Measurements from ENCODE around the gene STXBP5.

The STXBP5 gene

DNA sequence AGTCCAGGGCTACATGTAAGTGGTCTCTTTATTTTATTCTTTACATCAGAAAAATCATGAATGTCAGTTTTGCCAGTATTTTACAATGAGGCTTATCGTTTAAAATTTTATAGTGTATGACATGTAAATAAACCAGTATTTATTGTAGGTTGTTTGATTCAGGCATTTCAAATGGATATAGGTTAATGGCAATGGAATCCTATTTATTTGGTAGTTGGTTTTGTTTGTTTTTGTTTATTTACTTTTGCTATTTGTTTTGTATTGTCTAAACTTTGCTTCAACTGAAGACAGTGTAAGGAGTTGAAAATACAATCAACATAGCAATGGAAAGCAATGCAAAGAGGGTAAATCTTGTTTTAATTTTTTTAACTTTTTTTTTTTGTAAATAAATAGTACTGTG, 185.2 kb downstream of the STXBP5 start:
- no peak overlapping the region for H3K4me3 ChIP-seq (ENCODE audit: low read depth, low read length)
- TF ChIP-seq ZBTB17 (tag by site-specific recombination; IDR thresholded peaks at IDR 0.05) = no peak
- TF ChIP-seq, protein P1, sequence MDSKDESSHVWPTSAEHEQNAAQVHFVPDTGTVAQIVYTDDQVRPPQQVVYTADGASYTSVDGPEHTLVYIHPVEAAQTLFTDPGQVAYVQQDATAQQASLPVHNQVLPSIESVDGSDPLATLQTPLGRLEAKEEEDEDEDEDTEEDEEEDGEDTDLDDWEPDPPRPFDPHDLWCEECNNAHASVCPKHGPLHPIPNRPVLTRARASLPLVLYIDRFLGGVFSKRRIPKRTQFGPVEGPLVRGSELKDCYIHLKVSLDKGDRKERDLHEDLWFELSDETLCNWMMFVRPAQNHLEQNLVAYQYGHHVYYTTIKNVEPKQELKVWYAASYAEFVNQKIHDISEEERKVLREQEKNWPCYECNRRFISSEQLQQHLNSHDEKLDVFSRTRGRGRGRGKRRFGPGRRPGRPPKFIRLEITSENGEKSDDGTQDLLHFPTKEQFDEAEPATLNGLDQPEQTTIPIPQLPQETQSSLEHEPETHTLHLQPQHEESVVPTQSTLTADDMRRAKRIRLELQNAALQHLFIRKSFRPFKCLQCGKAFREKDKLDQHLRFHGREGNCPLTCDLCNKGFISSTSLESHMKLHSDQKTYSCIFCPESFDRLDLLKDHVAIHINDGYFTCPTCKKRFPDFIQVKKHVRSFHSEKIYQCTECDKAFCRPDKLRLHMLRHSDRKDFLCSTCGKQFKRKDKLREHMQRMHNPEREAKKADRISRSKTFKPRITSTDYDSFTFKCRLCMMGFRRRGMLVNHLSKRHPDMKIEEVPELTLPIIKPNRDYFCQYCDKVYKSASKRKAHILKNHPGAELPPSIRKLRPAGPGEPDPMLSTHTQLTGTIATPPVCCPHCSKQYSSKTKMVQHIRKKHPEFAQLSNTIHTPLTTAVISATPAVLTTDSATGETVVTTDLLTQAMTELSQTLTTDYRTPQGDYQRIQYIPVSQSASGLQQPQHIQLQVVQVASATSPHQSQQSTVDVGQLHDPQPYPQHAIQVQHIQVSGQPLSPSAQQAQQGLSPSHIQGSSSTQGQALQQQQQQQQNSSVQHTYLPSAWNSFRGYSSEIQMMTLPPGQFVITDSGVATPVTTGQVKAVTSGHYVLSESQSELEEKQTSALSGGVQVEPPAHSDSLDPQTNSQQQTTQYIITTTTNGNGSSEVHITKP (tag by site-specific recombination; IDR thresholded peaks at IDR 0.05) = no peak
- no peak for TF ChIP-seq ZNF155 (tag by site-specific recombination; IDR thresholded peaks at IDR 0.05)
- no peak for TF ChIP-seq HOXC10 (CRISPR knock-in tag; IDR thresholded peaks at IDR 0.05)
- no peak for TF ChIP-seq ZNF221 (tag by site-specific recombination; IDR thresholded peaks at IDR 0.05; ENCODE audit: borderline replicate concordance)
- TF ChIP-seq ZNF10 (tag by site-specific recombination; IDR thresholded peaks at IDR 0.05) = no peak
- no peak for TF ChIP-seq KLF9 (tag by site-specific recombination; IDR thresholded peaks at IDR 0.05; ENCODE audit: low read depth)
- TF ChIP-seq, protein P2, sequence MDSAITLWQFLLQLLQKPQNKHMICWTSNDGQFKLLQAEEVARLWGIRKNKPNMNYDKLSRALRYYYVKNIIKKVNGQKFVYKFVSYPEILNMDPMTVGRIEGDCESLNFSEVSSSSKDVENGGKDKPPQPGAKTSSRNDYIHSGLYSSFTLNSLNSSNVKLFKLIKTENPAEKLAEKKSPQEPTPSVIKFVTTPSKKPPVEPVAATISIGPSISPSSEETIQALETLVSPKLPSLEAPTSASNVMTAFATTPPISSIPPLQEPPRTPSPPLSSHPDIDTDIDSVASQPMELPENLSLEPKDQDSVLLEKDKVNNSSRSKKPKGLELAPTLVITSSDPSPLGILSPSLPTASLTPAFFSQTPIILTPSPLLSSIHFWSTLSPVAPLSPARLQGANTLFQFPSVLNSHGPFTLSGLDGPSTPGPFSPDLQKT (IDR thresholded peaks at IDR 0.05; ENCODE audit: borderline replicate concordance, low read depth, low read length) = no peak
- TF ChIP-seq ZNF529 (tag by site-specific recombination; IDR thresholded peaks at IDR 0.05; ENCODE audit: insufficient replicate concordance) = no peak
- TF ChIP-seq OSR2 (tag by site-specific recombination; IDR thresholded peaks at IDR 0.05) = no peak
- TF ChIP-seq, protein P3, sequence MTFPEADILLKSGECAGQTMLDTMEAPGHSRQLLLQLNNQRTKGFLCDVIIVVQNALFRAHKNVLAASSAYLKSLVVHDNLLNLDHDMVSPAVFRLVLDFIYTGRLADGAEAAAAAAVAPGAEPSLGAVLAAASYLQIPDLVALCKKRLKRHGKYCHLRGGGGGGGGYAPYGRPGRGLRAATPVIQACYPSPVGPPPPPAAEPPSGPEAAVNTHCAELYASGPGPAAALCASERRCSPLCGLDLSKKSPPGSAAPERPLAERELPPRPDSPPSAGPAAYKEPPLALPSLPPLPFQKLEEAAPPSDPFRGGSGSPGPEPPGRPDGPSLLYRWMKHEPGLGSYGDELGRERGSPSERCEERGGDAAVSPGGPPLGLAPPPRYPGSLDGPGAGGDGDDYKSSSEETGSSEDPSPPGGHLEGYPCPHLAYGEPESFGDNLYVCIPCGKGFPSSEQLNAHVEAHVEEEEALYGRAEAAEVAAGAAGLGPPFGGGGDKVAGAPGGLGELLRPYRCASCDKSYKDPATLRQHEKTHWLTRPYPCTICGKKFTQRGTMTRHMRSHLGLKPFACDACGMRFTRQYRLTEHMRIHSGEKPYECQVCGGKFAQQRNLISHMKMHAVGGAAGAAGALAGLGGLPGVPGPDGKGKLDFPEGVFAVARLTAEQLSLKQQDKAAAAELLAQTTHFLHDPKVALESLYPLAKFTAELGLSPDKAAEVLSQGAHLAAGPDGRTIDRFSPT (tag by site-specific recombination; IDR thresholded peaks at IDR 0.05) = no peak
- TF ChIP-seq ZNF792 (tag by site-specific recombination; IDR thresholded peaks at IDR 0.05) = no peak
- TF ChIP-seq, protein P4, sequence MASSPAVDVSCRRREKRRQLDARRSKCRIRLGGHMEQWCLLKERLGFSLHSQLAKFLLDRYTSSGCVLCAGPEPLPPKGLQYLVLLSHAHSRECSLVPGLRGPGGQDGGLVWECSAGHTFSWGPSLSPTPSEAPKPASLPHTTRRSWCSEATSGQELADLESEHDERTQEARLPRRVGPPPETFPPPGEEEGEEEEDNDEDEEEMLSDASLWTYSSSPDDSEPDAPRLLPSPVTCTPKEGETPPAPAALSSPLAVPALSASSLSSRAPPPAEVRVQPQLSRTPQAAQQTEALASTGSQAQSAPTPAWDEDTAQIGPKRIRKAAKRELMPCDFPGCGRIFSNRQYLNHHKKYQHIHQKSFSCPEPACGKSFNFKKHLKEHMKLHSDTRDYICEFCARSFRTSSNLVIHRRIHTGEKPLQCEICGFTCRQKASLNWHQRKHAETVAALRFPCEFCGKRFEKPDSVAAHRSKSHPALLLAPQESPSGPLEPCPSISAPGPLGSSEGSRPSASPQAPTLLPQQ (tag by site-specific recombination; IDR thresholded peaks at IDR 0.05) = no peak
- TF ChIP-seq, protein P5, sequence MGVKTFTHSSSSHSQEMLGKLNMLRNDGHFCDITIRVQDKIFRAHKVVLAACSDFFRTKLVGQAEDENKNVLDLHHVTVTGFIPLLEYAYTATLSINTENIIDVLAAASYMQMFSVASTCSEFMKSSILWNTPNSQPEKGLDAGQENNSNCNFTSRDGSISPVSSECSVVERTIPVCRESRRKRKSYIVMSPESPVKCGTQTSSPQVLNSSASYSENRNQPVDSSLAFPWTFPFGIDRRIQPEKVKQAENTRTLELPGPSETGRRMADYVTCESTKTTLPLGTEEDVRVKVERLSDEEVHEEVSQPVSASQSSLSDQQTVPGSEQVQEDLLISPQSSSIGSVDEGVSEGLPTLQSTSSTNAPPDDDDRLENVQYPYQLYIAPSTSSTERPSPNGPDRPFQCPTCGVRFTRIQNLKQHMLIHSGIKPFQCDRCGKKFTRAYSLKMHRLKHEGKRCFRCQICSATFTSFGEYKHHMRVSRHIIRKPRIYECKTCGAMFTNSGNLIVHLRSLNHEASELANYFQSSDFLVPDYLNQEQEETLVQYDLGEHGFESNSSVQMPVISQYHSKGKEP (tag by site-specific recombination; IDR thresholded peaks at IDR 0.05) = no peak
- TF ChIP-seq ZFP69B (tag by site-specific recombination; IDR thresholded peaks at IDR 0.05) = no peak
- TF ChIP-seq, protein P6, sequence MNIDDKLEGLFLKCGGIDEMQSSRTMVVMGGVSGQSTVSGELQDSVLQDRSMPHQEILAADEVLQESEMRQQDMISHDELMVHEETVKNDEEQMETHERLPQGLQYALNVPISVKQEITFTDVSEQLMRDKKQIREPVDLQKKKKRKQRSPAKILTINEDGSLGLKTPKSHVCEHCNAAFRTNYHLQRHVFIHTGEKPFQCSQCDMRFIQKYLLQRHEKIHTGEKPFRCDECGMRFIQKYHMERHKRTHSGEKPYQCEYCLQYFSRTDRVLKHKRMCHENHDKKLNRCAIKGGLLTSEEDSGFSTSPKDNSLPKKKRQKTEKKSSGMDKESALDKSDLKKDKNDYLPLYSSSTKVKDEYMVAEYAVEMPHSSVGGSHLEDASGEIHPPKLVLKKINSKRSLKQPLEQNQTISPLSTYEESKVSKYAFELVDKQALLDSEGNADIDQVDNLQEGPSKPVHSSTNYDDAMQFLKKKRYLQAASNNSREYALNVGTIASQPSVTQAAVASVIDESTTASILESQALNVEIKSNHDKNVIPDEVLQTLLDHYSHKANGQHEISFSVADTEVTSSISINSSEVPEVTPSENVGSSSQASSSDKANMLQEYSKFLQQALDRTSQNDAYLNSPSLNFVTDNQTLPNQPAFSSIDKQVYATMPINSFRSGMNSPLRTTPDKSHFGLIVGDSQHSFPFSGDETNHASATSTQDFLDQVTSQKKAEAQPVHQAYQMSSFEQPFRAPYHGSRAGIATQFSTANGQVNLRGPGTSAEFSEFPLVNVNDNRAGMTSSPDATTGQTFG (tag by site-specific recombination; IDR thresholded peaks at IDR 0.05; ENCODE audit: borderline replicate concordance) = no peak
- TF ChIP-seq, protein P7, sequence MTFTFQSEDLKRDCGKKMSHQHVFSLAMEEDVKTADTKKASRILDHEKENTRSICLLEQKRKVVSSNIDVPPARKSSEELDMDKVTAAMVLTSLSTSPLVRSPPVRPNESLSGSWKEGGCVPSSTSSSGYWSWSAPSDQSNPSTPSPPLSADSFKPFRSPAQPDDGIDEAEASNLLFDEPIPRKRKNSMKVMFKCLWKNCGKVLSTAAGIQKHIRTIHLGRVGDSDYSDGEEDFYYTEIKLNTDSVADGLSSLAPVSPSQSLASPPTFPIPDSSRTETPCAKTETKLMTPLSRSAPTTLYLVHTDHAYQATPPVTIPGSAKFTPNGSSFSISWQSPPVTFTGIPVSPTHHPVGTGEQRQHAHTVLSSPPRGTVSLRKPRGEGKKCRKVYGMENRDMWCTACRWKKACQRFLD (tag by site-specific recombination; IDR thresholded peaks at IDR 0.05) = no peak
- TF ChIP-seq ZNF2 (tag by site-specific recombination; IDR thresholded peaks at IDR 0.05) = no peak
- TF ChIP-seq ZNF19 (tag by site-specific recombination; IDR thresholded peaks at IDR 0.05; ENCODE audit: low read depth) = no peak
- TF ChIP-seq, protein P8, sequence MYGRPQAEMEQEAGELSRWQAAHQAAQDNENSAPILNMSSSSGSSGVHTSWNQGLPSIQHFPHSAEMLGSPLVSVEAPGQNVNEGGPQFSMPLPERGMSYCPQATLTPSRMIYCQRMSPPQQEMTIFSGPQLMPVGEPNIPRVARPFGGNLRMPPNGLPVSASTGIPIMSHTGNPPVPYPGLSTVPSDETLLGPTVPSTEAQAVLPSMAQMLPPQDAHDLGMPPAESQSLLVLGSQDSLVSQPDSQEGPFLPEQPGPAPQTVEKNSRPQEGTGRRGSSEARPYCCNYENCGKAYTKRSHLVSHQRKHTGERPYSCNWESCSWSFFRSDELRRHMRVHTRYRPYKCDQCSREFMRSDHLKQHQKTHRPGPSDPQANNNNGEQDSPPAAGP (tag by site-specific recombination; IDR thresholded peaks at IDR 0.05) = no peak
- H3K9me3 ChIP-seq (ENCODE audit: control insufficient read depth, insufficient read depth, low read depth, low read length) = no peaks in the 10 kb centered on the region
- ChIA-PET POLR2A (no interaction called here), CTCF (interaction anchor here (1.5 kb wide), 1 partner anchor 8 kb away, joined by 6 read pairs; no protein-coding TSS in a partner anchor)
- H3K4me1 ChIP-seq (ENCODE audit: control insufficient read depth, insufficient read depth, low read length) = no peaks in the 10 kb centered on the region
- no peak overlapping the region for H3K27ac ChIP-seq (ENCODE audit: extremely low read depth, low read depth, low read length)
- H3K36me3 ChIP-seq (ENCODE audit: control insufficient read depth in 2 of 2, insufficient read depth in 1 of 2, low read length in 2 of 2) = peaks cover 0 to 7% of the 10 kb centered on the region in 2 experiments; a peak in 1 of 3 replicates

Data from HEK293 (cell line).